ENCODE results near the gene ATOSB. TPM values are rescaled to one million over a fixed set of nuclear protein-coding genes. Genes with fewer than 3 reads are reported as not detected.

ATOSB gene
- total and polyA plus RNA-seq, 9 of the 15 experiments (the other 6 are each of a cell fraction or from before 2014, with no cell fraction given), result 0.45 to 8.0 (median 4.2) TPM

GRCh38 chr9:35102769-35103659 is 12.6 kb downstream of the ATOSB start, which contains the start of gene STOML2 (continued):
- no peak for TF ChIP-seq THRAP3 (IDR thresholded peaks at IDR 0.05; ENCODE audit: borderline replicate concordance)
- TF ChIP-seq ZBTB9 (CRISPR knock-in tag; IDR thresholded peaks at IDR 0.05), result no peak
- TF ChIP-seq GTF2B (IDR thresholded peaks at IDR 0.05; ENCODE audit: extremely low read depth, insufficient read length), result no peak
- peak; percentile 2; the same call in 1 of the 2 replicates for TF ChIP-seq RB1 (IDR thresholded peaks at IDR 0.05; ENCODE audit: low read depth)
- TF ChIP-seq MAFK (IDR thresholded peaks at IDR 0.05; ENCODE audit: low read length), result no peak
- no peak for TF ChIP-seq FOXA3 (CRISPR knock-in tag; conservative IDR thresholded peaks at IDR 0.05 in 1 of 2, IDR thresholded peaks at IDR 0.05 in 1 of 2)
- no peak for TF ChIP-seq MXD1 (CRISPR knock-in tag; IDR thresholded peaks at IDR 0.05; ENCODE audit: borderline replicate concordance, poor library complexity, severe bottlenecking)
- no peak for TF ChIP-seq ZNF707 (CRISPR knock-in tag; conservative IDR thresholded peaks at IDR 0.05)
- no peak for TF ChIP-seq ZNF3 (CRISPR knock-in tag; IDR thresholded peaks at IDR 0.05)
- TF ChIP-seq, protein P1, sequence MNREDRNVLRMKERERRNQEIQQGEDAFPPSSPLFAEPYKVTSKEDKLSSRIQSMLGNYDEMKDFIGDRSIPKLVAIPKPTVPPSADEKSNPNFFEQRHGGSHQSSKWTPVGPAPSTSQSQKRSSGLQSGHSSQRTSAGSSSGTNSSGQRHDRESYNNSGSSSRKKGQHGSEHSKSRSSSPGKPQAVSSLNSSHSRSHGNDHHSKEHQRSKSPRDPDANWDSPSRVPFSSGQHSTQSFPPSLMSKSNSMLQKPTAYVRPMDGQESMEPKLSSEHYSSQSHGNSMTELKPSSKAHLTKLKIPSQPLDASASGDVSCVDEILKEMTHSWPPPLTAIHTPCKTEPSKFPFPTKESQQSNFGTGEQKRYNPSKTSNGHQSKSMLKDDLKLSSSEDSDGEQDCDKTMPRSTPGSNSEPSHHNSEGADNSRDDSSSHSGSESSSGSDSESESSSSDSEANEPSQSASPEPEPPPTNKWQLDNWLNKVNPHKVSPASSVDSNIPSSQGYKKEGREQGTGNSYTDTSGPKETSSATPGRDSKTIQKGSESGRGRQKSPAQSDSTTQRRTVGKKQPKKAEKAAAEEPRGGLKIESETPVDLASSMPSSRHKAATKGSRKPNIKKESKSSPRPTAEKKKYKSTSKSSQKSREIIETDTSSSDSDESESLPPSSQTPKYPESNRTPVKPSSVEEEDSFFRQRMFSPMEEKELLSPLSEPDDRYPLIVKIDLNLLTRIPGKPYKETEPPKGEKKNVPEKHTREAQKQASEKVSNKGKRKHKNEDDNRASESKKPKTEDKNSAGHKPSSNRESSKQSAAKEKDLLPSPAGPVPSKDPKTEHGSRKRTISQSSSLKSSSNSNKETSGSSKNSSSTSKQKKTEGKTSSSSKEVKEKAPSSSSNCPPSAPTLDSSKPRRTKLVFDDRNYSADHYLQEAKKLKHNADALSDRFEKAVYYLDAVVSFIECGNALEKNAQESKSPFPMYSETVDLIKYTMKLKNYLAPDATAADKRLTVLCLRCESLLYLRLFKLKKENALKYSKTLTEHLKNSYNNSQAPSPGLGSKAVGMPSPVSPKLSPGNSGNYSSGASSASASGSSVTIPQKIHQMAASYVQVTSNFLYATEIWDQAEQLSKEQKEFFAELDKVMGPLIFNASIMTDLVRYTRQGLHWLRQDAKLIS (CRISPR knock-in tag; IDR thresholded peaks at IDR 0.05), result no peak; the same call in 1 of the 2 replicates
- TF ChIP-seq ZKSCAN1 (IDR thresholded peaks at IDR 0.05; ENCODE audit: low read depth, low read length), result peak; percentile 49; the same call in 1 of the 2 replicates
- no peak for TF ChIP-seq PYGO2 (tag; IDR thresholded peaks at IDR 0.05)
- peak; percentile 77 for TF ChIP-seq HNRNPLL (IDR thresholded peaks at IDR 0.05; ENCODE audit: low read depth, low read length, poor library complexity, severe bottlenecking)
- TF ChIP-seq, protein P2, sequence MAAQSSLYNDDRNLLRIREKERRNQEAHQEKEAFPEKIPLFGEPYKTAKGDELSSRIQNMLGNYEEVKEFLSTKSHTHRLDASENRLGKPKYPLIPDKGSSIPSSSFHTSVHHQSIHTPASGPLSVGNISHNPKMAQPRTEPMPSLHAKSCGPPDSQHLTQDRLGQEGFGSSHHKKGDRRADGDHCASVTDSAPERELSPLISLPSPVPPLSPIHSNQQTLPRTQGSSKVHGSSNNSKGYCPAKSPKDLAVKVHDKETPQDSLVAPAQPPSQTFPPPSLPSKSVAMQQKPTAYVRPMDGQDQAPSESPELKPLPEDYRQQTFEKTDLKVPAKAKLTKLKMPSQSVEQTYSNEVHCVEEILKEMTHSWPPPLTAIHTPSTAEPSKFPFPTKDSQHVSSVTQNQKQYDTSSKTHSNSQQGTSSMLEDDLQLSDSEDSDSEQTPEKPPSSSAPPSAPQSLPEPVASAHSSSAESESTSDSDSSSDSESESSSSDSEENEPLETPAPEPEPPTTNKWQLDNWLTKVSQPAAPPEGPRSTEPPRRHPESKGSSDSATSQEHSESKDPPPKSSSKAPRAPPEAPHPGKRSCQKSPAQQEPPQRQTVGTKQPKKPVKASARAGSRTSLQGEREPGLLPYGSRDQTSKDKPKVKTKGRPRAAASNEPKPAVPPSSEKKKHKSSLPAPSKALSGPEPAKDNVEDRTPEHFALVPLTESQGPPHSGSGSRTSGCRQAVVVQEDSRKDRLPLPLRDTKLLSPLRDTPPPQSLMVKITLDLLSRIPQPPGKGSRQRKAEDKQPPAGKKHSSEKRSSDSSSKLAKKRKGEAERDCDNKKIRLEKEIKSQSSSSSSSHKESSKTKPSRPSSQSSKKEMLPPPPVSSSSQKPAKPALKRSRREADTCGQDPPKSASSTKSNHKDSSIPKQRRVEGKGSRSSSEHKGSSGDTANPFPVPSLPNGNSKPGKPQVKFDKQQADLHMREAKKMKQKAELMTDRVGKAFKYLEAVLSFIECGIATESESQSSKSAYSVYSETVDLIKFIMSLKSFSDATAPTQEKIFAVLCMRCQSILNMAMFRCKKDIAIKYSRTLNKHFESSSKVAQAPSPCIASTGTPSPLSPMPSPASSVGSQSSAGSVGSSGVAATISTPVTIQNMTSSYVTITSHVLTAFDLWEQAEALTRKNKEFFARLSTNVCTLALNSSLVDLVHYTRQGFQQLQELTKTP (IDR thresholded peaks at IDR 0.05; ENCODE audit: low read depth in 1 of 2, partially characterized antibody in 2 of 2), result no peak
- no peak for TF ChIP-seq ATF1 (CRISPR knock-in tag; IDR thresholded peaks at IDR 0.05)
- TF ChIP-seq ATF1 (tag; IDR thresholded peaks at IDR 0.05), result peak; percentile 74
